IPS DF 19.7 (cell line): ENCODE measurements around the gene MARCHF6.
"Not testable (repeated sequence)": the region's sequence is repeated elsewhere in the genome, so short reads cannot be mapped to it uniquely, and the experiment has no call there.

Source experiments
- DNase-seq: peaks from one replicate; pipeline ENCODE4 v3.0.0-alpha.2; 2013; ENCODE audit warnings: low read depth, low spot score

The MARCHF6 gene

DNA sequence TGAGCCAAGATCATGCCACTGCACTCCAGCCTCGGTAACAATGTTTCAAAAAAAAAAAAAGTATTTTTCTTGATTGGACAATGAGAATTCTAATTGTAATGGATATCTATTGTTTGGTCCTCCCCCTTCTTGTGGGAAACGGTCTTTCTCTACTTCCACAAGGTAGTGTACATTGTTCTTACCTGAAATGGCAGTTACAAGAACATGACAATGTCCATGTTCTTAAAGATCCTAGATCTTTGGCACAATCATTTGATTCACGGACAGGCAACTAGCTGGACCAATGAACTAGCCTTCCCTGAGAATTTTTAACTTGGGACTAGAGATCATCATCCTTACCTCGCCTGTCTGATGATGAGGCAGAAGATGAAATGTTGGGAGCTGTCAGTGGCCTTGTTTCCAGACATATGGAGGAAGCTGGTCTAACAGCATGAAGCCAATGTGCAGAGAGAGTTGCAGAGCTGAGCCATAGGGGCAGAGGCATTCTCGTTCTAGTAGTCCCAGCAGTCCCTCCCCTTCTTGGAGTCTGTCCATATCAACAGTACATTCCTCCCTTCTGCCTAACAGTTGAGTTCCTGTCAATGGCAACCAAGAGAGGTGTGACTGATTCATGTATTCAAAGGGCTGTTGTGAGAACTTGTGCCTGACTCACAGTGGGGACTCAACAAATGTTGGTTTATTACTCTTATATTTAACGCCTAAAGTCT, 2.1 kb upstream of the MARCHF6 start:
- DNase-seq, result no peak

DNA sequence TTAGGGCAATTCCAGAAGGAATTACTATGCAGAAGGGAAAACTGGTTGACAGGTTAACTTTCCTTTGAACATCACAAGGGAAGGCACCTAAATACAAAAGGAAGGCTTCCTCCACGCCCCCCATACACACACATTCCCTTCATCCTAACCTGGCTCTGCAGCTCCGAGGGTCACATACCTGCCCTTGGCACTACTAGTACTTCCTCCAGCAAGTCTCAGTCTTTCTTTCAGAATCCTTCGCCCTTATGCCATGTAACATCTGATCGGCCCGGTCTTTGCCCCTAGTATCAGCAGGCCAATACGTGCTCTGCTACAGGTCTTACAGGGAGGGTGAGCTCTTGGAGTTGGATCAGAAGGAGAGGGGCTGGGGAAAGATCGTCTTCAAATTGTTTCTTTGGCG, 1.6 kb upstream of the MARCHF6 start:
- DNase-seq, result no peak

DNA sequence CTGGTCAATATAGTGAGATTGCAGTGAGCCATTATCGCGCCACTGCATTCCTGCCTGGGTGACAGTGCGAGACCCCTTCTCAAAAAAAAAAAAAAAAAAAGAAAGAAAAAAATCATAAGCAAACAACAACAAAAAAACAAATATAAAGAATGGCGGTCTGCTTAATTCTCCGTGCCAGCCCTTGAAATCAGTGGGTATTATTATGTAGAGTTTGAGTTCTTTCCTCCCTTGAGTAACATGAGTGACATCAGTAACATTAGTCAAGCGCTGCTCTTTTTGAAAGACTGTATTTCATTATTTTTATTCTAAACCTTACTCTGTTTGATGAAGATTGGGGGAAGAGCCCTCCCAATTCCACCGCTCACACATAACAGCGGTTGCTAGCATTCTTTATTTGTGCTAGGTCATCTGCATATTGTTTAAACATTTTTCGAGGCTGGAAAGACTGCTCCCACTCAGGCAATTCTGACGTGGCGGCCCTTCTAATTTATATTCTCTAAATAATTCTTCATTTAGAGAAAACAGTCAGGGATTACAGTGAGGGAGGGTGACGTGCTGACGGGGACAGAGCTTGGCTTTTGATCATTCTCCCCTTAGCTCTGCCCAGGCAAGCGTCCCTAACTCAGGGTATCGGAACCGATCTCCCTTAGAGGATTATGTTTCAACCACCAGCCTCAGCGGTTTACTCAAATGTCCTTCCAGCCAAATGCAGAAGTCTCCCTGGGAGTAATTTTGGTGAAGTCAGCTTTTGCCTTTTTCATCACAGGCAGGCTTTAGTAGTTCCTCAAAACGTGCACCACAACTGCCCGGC, 860 bp upstream of the MARCHF6 start:
- DNase-seq, result no peak

DNA sequence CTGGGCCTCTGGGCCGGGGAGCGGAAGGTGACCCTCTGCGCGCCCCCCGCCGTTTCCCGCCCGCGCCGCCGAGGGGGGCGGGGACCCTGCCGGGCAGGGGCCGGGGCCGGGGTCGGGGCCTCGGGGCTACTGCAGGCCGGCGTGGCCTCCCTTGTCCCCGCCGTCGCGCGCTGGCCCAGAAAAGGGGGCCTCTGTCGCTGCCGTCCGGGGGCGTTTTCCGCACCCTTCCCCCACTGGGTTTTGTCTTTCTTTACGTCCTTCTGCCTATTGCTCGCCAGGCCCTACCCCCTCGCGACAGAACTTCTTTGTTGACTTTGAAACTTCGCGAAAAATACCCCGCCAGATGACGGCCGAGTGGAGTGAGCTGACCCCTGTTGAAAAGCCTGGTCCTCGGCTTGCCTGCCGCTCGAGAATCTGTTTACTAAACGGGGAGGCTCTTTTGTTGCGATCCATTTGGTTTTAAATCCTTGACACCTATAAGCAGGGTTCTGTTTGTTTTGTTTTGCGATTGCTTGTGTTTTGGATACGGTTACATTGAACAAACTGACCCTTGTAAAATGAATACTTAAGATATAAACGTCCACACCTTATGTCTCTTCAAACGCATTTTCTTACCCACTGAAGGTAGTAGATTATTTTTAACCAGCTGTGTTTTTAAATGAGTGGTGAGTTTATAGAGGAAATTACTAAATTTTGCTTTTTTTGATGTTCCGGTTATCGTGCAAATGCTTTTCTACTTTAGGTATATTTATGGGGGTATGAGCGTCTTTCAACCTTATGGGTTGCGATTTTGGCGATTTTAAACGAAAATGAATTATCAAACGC, 765 bp downstream of the MARCHF6 start:
- DNase-seq, result no peak

DNA sequence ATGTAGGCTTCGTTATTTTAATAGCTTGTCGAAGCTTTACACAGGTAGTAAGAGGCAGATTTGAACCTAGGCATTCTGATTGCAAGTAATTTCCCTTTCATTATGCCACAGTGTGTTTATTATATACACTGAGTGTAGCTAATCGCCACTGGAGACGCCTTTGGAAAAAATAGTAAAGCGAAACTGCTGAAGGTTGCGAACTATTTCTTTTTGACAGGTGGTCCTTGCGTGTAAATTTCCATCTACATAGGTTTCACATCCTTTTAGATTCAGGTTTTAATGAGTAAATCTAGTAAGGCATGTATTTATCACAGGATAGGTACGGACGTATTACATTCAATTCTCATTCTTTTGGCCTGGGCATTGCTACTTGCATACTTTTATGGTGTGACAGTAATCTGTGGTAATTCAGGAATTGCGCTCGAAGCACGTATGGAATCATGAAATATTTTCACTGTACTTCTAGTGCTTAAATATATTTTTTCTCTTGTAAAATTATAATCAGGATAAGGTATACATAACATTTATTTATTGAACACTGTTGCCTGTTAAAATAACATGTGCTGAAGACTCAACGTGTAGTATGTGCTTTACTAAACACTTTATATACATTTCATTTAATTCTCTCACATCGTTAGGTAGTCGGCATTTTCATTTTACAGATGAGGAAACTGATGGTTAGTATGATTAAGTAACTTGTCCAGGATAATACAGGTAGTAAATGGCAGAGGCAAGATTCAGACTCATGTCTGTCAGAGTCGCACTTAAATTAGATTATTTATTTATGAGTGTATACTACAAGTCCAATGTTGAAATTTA, 1.8 kb downstream of the MARCHF6 start:
- no peak for DNase-seq

DNA sequence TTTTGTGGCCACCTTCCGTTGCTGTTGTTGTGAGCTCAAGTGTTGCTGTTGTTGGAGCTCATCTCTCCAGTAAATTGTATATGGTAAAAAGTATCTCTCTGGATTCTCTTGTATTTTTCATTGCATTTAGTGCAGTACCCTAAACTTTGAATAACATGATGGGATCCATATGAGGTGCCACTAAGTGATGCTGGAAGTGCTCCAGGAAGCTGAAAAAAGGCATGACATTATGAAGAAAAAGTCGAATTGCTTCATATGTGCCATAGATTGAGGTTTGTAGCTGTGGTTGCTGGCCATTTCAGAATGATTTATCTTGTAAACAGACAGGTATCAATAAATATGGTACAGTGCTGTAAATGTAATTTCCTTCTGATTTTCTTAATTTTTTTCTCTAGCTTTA, 5.5 kb downstream of the MARCHF6 start:
- no peak for DNase-seq

DNA sequence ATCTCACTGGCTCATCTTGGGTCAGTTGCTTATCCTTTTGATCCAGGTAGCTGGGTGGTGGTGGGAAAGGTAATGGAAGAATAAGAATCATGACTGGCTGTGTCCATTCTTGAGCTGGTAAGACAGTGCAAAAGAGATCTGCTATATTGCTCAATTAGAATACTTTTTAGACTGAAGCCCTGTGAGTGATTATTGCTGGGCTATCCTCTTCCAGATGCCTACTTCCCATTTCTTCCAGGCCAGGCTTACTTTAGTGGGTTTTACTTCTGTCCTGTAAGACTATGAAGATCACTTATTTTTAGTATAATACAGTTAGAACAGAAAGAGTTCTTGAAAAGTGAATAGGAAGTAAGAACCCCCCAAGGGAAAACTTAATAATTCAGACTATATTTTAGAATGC, 7.2 kb downstream of the MARCHF6 start:
- no peak for DNase-seq

DNA sequence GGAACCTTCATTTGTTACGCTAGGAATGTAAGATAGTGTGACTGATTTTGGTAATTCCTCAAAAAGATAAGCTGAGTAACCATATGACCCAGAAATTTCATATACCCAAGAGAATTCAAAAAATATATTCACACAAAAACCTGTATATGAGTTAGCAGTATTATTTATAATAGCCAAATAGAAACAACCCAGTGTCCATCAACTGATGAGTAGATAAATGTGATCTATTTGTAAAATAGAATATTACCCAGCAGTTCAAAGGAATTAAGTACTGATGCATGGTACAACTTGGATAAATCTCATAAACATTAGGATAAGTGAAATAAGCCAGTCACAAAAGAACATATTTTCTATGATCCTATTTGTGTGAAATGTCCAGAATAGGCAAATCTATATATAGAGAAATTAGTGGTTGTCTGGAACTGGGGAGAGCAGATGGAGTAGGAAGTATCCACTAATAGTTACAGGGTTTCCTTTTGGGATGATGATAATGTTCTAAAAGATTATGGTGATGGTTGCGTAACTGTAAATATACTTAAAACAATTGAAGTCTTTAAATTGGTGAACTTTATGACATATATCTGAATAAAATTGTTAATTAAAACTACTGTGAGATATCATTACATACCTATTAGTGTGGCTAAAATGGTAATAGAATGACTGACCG, 10.2 kb downstream of the MARCHF6 start:
- DNase-seq, result no peak

DNA sequence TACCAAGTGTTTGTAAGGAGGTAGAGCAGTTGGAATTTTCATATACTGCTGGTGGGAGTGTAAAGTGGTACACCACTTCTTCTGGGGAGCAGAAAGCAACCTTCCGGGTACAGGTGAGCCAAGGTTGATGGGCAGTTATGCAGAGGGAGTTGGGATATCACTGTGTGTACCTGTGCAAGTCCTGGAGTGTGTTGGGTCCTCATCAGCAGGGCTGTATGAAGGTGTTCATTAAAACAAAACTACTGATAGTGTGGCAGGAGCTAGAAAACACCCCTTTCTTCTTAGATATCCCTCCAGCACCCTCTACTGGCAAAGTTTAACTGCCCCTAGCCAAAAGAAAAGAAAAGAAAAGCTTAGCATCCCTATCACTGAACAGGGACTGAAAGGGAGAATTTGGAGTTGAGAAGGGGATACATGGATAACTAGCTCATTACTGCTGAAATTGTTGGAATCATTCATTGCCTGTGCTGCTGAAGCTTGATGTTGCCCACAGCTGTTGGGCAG, 10.7 kb downstream of the MARCHF6 start:
- DNase-seq, result no peak

DNA sequence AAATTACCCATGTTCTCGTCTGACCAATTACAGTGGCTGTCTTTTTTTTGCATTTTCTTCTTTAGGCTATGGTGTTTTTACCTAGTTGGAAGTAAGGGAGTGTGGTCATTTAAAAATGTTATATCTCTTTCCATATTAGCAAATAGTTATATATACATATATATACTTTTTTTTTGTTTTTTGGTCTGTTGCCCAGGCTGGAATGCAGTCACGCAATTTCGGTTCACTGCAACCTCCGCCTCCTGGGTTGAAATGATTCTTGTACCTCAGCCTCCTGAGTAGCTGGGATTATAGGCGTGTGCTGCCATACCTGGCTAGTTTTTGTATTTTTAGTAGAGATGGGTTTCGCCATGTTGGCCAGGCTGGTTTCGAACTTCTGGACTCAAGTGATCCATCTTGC, 12.3 kb downstream of the MARCHF6 start:
- no peak for DNase-seq

DNA sequence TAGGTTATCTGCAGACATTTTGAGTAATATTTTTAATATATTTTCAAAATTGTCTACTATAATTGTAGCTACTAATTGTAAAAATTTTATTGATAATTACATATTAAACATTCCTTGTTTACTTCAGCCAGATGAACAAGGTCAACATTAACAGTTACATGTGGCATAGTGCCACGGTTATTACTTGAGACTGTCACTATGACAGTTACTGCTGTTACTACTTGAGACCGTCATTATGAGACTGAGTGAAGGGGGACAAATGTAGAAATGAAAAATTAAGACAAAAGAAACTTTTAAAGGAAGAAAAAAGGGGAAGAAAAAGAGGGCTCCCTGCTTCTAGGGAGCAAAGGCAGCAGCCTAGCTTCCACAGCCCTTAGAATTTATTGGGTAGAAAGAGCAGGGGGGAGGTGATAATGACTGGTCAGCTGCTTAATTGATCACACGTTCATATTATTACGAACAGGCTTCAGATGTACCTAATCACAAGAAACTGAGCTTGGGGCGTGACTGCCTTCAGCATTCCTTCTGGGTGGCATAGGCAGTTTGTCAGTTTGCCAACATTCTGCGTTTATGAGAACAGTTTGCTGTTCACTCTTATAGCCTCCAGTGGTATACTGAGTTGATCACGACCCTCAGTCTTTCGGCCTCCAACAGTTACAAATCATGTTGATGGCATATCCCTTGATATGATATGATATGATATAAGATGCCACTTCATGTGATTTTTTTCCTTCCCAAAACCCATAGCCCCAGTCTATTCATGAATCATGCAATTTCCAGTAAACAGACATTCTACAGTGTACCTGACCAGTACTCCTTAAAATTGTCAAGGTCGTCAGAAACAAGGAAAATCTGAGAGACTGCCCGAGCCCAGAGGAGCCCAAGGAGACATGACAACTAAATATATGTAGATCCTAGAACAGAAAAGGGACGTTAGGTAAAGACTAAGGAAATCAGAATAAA, 13.1 kb downstream of the MARCHF6 start:
- DNase-seq, result no peak

DNA sequence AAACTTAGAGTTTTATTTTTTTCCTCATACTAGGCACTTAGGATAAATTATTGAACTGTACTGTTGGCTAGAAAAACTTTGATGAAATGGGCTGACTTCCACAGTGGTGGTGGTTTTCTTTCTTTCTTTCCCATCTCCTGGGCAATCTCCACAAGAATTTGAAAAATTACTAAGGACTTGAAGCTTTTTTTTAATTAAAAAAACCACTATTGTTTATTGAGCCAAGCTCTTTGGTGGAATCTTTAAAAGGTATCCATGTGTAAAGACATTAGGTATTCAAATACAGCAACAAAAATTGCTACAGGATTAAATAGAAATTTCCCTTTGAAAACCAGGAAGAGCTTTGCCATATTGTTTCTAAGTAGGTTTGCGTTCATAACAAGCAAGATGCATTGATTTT, 14.1 kb downstream of the MARCHF6 start:
- no peak for DNase-seq

DNA sequence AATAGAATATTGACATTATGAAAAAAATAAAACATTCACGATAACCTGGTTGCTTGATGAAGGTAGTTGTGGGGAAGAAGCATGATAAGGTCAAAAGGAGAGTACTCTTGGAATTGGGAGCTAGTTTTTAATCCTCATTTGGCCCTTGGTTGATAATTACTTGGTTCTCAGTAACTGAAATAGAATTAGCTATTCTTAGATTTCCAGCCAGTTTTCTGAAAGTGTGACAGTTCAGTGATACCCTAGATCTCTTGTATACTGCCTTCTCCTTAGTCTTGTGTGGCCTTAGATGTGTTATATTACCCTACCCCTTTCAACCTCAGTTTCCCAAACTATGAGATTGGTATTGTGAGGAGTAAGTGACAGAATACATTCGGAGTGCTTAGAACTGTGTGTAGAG, 17.4 kb downstream of the MARCHF6 start:
- no peak for DNase-seq

DNA sequence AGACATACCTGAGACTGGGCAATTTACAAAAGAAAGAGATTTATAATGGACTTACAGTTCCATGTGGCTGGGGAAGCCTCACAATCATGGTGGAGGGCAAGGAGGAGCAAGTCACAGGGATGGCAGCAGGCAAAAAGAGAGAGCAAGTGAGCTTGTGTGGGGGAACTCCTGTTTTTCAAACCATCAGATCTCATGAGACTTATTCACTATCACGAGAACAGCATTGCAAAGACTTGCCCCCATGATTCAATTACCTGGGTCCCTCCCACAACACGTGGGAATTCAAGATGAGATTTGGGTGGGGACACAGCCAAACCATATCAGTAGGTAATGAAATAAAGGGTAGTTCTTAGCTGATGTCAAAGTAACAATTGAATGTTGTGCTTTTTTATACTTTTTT, 17.9 kb downstream of the MARCHF6 start:
- DNase-seq, result not testable (repeated sequence)

DNA sequence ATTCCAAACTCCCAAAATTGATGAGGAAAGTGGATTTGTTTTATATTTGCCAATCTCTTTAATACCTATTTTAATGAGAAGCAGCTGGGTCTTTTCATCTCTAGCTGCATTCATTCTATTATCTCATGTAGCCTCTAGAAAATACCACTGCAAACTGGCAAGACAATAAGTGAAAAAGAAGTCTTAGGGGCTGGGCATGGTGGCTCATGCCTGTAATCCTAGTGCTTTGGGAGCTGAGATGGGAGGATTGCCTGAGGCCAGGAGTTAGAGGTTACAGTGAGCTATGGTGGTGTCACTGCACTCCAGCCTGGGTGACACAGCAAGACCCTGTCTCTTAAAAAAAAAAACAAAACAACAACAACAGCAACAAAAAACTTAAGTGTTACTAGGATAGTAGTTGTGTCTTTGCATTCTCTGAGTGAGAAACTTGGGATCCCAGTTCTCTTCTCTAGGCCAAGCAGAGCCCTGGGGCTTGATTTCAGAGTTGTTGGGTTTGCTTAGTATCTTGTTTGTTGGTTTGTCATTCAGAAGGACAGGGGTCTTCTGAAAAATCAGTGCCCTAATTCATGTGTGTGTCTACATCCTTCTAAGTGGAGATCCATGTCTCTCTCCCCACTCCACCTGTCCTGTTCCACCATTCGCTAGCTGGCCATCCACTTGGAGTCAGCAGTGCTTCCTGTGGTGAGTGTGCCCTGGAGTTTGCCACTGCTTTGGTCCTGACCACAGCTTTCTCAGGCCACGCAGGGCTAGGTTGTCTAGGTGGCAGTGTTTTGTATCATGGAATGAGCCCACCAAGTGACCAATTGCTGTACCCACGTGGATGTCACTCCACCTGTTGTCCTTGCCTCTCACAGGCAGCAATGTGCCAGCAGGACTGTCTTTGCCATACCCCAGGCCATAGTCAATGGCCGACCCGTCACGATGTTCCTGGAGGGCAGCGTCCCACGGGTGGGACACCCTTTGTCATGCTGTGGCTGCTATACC, 19.5 kb downstream of the MARCHF6 start:
- DNase-seq, result no peak

DNA sequence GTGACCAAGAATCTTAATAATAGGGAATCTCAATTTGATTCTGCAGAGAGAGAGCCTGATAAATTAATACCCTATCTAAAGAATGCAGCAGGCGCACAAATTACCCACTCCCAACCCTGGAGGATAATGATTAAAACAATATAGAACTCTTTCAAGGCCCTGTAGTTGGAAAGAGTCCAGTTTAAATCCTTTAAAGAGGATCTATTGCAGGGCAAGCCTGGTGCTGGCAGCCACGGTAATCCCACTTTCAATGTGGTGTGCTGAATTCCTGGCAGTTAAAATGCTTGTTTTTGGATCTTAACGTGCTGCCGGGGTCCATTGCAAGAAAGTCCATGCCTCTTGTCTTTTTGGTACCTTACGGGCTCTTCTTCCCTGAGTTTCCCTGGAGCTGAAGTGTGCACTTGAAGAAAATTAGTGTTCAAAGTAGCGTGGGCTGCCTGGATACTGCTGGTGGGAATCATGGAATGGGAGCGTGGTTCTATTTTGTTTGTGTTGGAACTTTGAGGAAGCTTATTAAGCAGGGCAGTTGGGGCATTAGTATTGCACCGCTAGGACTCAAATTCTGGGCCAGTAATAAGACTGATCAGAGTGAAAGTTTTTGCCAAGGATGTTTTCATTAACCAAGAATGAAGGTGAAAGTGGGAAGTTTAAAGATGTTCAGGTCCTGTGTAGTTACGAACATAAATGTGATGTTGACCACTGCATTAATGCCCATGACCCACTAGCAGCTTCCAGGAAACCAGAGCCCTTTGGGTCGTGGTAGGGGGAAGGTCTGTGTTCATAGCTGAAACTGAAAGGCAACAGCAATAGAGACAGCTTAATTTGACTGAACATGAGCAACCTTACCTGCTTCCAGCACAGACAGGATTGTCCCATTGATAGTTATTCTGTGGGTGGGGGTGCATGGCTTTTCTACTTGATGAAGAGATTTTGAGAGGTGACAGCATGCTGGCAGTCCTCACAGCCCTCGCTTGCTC, 20.8 kb downstream of the MARCHF6 start:
- no peak for DNase-seq

DNA sequence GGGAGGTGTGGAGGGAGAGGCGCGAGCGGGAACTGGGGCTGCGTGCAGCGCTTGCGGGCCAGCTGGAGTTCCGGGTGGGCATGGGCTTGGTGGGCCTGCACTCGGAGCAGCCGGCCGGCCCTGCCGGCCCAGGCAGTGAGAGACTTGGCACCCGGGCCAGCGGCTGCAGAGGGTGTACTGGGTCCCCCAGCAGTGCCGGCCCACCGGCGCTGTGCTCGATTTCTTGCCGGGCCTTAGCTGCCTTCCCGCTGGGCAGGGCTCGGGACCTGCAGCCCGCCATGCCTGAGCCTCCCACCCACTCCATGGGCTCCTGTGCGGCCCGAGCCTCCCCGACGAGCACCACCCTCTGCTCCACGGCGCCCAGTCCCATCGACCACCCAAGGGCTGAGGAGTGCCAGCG, 21.7 kb downstream of the MARCHF6 start:
- not testable (repeated sequence) for DNase-seq
